ENCODE measurements around the gene TMEM131L.
"Not testable (repeated sequence)": the region's sequence is repeated elsewhere in the genome, so short reads cannot be mapped to it uniquely, and the experiment has no call there.

Gene TMEM131L

DNA sequence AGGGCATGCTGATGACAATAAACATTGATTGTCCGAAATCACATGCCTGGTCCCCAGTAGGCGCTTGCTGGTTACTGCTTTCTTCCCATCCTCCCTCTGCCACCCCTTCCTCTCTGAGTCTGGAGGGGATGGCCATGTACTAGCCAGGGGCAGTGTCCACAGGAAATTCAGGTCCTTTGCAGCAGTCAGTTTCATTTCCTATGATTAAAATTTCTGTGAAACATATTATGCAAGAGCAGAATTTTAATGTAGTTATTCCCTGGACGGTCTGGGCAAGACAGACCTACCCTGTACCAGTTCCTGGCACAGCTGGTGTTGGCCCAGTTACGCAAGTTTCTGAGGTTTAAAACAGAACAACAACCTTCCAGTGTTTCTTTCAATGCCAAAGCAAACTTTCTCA is 189.8 kb downstream of the TMEM131L start:
- peak; percentile 47 for DNase-seq (ENCODE audit: low spot score)

DNA sequence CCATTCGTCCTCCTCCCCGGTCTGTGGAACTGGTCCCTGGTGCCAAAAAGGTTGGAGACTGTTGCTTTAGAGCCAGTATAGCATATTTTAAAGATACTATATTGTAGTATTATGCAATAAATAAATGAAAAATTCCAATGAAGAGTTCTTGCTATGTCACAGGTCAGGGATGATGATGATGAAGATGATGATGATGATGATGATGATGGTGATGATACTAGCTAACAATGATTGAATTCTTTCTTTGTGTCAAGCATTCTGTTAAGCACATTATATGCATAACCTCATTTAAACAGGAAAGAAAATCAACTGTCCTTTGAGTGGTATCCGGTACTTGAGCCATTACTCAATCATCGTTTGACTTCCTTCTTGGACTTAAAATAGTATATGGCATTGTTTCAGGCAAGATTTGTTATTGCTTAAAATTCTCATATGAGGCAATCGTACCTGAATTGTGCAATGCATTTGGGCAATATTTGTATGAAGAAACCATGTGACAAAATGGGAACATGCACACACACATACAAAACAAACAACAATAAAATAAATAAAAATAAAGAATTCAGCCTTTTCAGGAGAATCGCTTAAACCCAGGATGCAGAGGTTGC is 195.2 kb downstream of the TMEM131L start:
- DNase-seq (ENCODE audit: low spot score): no peak

DNA sequence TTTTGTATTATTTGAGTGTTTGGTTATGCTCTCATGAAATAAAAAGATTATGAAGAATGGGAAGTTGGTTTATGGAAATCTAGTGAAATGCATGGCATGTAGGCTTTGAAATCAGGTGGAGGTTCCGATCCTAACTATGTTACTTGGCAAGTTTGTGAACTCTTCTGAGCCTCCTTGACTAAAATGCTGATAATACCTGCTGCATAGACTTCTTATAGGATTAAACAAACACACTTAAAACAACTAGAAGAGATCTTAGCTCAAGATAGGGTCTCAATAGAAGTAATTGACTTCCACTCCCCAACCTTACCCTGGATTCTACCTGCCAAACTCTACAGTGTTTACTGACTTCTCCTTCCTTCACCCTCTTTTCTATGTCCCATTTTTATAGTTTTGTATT is 195.7 kb downstream of the TMEM131L start:
- no peak for DNase-seq (ENCODE audit: low spot score)

DNA sequence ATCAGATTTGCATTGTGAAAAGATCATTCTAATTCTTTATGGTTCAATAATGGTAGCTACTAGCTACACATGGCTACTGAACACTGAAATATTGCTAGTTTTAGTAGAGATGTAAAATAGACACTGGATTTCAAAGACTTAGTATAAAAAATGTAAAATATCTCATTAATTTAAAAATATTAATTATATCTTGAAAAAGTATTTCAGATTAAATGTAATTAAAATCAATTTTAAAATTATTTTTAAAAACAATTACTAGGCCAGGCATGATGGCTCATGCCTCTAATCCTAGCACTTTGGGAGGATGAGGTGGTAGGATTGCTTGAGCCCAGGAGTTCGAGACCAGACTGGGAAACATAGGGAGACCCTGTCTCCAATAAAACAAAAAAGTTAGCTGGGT is 197.5 kb downstream of the TMEM131L start:
- DNase-seq (ENCODE audit: low spot score): no peak

DNA sequence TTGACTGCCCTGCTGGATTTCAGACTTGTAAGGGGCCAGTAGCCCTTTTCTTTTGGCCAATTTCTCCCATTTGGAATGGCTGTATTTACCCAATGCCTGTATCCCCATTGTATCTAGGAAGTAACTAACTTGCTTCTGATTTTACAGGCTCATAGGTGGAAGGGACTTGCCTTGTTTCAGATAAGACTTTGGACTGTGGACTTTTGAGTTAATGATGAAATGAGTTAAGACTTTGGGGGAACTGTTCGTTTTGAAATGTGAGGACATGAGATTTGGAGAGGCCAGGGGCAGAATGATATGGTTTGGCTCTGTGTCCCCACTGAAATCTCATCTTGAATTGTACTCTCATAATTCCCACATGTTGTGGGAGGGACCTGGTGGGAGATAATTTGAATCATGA is 200.3 kb downstream of the TMEM131L start:
- not testable (repeated sequence) for DNase-seq (ENCODE audit: low spot score)

DNA sequence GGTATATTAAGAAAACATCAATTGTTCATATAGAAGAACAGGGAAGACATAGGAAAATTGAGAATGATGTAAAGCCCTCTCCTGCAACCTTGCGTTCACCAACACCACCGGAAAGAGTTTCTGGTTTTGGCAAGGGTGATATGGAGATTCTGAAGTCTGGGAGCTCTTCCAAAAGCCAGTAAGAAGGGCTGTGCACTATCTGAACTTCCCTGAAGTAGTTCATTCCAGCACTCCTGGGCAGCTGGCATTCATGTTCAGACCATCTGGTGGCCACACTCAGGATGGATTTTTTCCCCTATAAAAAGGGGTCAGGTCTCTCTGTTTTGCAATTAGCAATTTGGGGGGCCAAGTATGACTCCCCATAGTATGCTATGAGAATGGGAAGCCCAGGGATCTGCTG is 202.5 kb downstream of the TMEM131L start:
- no peak for DNase-seq (ENCODE audit: low spot score)

DNA sequence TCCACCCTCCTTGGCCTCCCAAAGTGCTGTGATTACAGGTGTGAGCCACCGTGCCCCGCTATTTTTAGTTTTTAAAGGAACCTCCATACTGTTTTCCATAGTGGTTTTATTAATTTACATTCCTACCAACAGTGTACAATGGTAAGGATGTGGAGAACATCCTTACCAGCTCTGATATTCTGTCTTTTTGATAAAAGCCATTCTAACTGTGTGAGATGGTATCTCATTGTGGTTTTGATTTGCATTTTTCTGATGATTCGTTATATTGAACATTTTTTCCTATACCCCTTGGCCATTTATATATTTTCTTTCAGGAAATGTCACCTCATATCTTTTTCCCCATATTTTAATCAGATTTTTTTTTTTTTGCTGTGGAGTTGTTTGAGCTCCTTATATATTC is 203.7 kb downstream of the TMEM131L start:
- DNase-seq (ENCODE audit: low spot score): no peak

DNA sequence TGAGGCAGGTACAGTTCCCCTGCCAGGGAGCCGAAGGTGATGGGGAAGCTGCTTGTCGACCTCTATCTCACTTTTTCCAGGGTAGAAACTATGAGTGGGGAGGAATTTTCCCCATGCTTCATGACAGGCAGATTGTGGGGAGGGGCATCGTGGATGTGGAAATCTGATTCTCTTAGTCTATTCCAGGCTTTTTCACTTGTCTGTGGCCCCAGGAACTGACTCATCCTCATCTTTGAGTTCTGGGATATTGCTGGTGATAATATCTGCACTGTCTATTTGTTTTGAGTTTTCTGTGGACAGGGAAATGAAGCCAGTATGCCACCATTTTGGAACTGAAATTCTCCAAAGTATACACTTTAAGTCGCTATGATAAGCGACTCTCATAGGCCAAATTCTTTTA is 210.3 kb downstream of the TMEM131L start:
- DNase-seq (ENCODE audit: low spot score): no peak

DNA sequence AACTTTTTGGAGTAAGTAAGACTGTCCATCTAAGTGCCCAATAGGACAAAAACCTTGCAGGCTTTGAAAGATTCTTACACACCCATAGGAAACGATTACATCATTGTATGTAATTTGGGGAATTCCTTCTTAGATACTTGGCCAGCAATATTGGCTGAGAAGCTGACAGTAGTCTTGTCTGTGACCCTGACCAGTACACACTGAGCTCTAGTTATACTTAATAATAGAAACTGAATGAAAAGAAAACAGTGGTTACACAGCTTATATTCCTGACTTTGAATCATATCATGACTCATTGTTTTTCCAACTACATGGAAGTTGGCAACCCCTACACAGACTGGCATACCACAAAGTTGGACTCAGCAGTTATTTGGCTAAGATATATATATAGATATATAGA is 210.8 kb downstream of the TMEM131L start:
- DNase-seq (ENCODE audit: low spot score): no peak

DNA sequence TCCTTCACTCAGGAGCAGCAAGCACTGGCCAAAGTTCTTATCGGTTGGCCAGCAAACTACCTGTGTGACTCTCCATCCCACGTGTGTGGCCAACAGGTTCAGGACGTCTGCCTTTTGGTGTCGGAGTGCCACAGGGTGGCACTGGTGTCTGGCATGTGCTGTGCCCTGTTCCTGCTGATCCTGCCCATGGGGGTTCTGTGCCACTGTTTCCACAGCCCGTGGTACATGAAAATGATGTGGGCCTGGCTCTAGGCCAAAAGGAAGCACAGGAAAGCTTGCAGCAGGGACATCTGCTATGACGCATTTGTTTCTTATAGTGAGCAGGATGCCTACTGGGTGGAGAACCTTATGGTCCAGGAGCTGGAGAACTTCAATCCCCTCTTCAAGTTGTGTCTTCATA is 213.3 kb downstream of the TMEM131L start:
- DNase-seq (ENCODE audit: low spot score): no peak

DNA sequence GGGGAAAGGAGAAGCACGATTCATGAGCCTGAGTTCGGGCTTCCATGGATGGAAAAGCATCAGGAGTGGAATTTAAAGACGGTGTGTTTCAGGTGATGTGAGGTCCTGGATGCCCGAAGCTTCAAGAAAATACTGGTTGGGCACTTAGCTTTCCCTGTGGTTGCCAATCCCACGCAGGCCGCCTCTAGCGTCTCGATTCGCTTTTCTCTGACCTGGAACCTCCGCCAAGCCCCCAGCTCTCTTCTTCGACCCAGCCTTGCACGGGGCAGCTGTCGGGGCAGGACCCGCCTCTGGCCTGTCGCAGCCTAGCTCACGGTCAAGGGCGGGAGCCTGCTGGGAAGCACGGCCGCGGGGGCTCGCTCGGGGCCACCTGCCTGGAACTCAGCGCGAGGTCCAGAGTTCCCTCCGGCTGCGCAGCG is 217.6 kb downstream of the TMEM131L start:
- no peak for DNase-seq (ENCODE audit: low spot score)

DNA sequence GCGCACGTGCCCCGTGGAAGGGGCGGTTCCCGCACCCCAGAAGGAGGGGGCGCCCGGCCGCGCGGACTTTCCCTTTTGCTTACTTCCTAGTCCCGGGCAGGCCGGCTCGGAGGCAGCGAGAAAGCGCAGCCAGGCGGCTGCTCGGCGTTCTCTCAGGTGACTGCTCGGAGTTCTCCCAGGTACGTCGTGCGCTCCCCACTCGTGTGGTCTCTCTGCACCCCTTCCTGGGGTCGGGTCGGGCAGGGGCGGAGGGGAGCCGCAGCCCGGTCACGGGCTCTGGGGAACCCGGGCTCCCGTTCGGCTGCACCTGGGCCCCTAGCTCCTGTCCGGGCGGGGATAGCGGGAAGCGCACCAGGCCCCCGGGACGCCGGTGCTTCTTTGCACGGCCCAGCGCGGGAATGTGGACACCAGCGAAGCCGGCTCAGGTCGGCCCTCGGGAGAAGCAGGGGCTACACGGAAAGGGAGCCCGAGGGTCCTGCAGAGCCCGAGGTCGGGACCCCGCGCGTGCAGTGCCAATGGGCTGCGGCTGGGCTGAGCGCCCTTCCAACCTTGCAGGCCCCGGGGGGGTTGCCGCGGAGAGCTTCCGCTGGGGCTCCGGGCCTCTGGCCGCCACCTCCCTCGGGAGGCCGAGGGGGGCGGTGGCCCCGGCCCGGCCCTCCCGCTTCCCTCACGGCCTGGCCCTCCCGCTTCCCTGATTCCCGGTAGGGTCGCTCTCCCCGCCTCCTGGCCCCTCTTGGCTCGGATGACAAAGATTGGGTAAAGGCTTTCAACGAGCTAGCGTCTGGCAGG is 218.2 kb downstream of the TMEM131L start, which contains the start of gene TLR2:
Gene TLR2, plus strand, starts transcription at position 99 of the 789 bp plus-strand sequence. CDS start 18,628 bp downstream, outside the sequence.
- peak; percentile 16 for DNase-seq (ENCODE audit: low spot score)

DNA sequence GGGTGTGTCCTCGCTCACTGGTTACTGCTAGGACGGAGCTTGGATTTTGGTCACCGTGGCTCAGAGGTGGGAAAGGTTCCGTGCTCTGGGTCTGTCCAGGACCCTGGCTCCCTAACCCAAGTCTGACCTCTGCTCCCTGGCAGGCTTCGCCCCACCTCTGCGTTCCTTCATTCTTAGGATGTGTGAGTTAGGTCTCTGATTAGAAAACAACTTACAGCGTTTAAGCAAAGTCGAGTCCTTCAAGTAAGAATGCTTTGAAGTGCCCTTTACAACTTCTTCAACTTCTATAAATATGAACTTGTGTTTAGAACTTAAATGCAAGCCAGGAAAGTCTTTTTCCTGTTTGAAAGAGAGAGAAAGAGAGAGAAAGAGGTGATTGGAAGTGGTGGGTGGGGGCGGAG is 218.8 kb downstream of the TMEM131L start:
- no peak for DNase-seq (ENCODE audit: low spot score)
